ENCODE results near the gene SLC6A13.

SLC6A13 gene

GRCh38 chr12:212715-213526, 49.7 kb downstream of the SLC6A13 start:
- DNase-seq: no peak

- DNase-seq: no peak
These were observed 50.3 kb downstream of the SLC6A13 start for GRCh38 chr12:212415-212714.

- no peak for DNase-seq
These were observed 50.8 kb downstream of the SLC6A13 start for GRCh38 chr12:211639-212414.

GRCh38 chr12:211142-211465, 51.5 kb downstream of the SLC6A13 start:
- DNase-seq: no peak

GRCh38 chr12:210277-211141, 52.1 kb downstream of the SLC6A13 start:
- DNase-seq: no peak

- DNase-seq: no peak
These were observed 52.8 kb downstream of the SLC6A13 start for GRCh38 chr12:209851-210250.

GRCh38 chr12:209246-209645, 53.4 kb downstream of the SLC6A13 start:
- no peak for DNase-seq

GRCh38 chr12:208813-209212, 53.8 kb downstream of the SLC6A13 start:
- DNase-seq: no peak

GRCh38 chr12:207804-208203, 54.8 kb downstream of the SLC6A13 start:
- DNase-seq: no peak

- DNase-seq: no peak
These were observed 55.7 kb downstream of the SLC6A13 start for GRCh38 chr12:206746-207440.

- DNase-seq: no peak
These were observed 57.6 kb downstream of the SLC6A13 start for GRCh38 chr12:205026-205425.

GRCh38 chr12:204261-204678, 58.4 kb downstream of the SLC6A13 start:
- DNase-seq: no peak

- DNase-seq: no peak
These were observed 59.0 kb downstream of the SLC6A13 start for GRCh38 chr12:203462-204260.

- DNase-seq: no peak
These were observed 59.6 kb downstream of the SLC6A13 start for GRCh38 chr12:203074-203461.

- no peak for DNase-seq
These were observed 60.4 kb downstream of the SLC6A13 start for GRCh38 chr12:202081-202731.

GRCh38 chr12:201361-201760, 61.3 kb downstream of the SLC6A13 start:
- DNase-seq: no peak

- no peak for DNase-seq
These were observed 63.9 kb downstream of the SLC6A13 start for GRCh38 chr12:198705-199104.

GRCh38 chr12:197911-198695, 64.5 kb downstream of the SLC6A13 start:
- DNase-seq: no peak

GRCh38 chr12:197347-197746, 65.3 kb downstream of the SLC6A13 start:
- DNase-seq: no peak

- DNase-seq: no peak
These were observed 66.2 kb downstream of the SLC6A13 start for GRCh38 chr12:196436-196835.

- DNase-seq: no peak
These were observed 66.7 kb downstream of the SLC6A13 start for GRCh38 chr12:195951-196350.

Measured in activated CD4-positive, alpha-beta T cell treated with anti-CD3 and anti-CD28 coated beads for 4 hours (primary cell).